HL-60/S4 (cell line): ENCODE data around the gene ALDH8A1.

ENCODE experiments used
- in situ Hi-C: fragments of 300-500 bp; cut with MboI; formaldehyde crosslinking; loops from 2 replicates; pipeline ENCODE4 v1.14.3; 2022; ENCODE audit warnings: low sequenced_read_pairs

ALDH8A1 gene, protein sequence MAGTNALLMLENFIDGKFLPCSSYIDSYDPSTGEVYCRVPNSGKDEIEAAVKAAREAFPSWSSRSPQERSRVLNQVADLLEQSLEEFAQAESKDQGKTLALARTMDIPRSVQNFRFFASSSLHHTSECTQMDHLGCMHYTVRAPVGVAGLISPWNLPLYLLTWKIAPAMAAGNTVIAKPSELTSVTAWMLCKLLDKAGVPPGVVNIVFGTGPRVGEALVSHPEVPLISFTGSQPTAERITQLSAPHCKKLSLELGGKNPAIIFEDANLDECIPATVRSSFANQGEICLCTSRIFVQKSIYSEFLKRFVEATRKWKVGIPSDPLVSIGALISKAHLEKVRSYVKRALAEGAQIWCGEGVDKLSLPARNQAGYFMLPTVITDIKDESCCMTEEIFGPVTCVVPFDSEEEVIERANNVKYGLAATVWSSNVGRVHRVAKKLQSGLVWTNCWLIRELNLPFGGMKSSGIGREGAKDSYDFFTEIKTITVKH

DNA sequence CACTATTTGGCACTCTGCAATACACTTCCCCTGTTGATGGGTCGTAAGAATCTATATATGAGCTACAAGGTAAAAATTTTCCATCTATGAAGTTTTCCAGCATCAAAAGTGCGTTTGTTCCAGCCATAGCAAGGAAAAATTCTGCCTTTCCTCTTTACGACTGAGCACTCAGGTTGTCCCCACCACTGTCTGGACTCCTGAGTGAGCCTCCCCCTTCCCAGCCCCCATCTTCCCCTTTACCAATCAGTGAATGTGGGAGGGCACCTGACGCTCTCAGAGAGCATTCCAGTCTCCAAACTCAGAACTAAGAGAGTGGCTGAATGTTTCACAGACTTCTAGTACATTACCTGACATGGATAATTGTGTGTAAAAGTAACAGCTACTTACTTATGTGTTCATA is at the start of gene ALDH8A1:
ALDH8A1 (minus strand) TSS at position 175 of the 400 bp plus-strand sequence; CDS start at position 127, 48 bp downstream.
- in situ Hi-C loops, result no loop called here

DNA sequence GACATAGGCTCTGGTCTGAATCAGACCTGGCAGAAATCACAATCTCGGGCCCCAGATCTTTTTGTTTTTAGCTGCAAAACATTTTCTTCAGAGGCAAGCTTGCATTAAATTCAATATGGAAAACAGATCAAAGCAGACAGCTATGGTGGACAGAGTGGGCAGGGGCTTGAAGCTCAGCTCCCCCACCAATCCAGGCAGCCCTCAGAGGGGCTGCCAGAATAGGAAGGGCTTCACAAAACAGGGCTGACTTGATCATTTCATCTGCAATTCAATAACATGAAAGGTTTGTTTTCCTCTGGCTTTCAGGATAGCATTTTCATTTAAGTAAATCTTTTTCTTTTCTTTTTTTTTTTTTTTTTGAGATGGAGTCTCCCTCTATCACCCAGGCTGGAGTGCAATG is 49.2 kb upstream of the ALDH8A1 start:
- in situ Hi-C loops, result no loop called here

DNA sequence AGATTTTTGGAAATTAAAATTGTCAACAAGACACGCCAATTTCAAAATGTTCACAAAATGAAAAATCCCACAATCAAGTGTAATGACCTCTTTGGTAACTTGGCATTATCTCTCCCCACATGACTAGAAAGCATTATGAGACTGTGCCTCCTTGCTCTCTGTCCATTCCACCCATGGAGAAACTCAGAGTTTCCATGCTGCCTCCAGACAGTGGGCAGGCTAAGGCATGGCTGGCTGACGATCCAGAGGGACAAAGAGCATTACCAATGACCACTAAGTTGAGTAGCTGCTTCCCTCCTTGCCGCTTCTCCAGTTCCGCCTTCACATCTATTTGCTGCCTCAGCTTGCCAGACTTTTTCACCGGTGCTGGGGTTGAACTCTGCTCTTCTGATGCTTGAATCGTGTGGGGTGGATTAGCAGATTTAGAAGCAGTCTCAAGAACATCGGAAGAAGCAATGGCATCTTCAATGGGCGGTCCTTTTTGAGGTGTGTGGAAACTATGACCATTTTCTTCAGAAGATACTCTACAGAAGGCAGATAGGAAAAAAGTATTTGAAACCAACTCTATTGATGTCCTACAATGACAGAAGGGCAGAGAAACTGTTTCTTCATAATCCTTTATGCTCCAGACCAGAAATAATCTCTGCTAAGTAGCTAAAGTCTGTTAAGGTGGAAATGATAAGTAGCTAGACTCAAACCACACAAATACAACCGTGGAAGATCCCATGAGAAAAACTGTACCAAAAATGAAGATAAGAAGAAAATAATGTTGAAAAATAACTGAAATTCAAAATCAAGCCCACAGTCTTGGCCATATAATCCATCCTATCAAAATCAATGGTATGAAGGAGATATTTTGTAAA is 47.5 kb upstream of the ALDH8A1 start:
- in situ Hi-C loops, result no loop called here

DNA sequence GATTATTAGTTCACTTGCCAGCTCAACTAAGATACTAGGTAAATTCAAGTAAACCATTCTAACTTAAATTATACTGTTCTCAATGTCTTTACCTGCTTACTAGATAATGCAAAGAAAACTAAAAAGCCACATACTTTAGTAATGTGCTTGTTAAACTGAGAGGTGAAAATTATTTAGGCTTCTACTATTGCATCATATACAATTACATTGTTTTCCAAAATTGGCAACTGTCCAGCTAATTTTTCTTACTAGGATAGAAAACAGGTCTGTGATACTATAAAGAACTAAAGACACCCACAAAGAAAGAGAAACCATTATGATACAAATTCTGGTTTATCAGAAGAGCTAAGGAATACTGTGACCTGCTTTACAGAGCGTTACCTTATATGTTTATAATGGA is 45.6 kb upstream of the ALDH8A1 start:
- in situ Hi-C loops, result no loop called here

DNA sequence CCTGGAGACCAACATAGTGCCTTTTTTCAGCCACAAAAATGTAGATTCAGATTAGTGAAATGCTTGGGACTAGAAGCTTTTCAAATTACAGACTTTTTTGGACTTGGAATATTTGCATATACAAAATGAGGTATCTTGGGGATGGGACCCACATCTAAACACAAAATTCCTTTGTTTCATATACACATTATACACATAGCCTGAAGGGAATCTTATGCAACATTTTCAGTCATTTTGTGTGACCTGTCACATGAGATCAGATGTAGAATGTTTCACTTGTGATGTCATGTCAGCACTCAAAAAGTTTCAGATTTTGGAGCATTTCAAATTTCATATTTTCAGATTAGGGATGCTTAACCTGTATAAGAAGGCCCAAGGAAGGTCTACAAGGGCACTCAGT is 44.5 kb upstream of the ALDH8A1 start:
- in situ Hi-C loops, result no loop called here

DNA sequence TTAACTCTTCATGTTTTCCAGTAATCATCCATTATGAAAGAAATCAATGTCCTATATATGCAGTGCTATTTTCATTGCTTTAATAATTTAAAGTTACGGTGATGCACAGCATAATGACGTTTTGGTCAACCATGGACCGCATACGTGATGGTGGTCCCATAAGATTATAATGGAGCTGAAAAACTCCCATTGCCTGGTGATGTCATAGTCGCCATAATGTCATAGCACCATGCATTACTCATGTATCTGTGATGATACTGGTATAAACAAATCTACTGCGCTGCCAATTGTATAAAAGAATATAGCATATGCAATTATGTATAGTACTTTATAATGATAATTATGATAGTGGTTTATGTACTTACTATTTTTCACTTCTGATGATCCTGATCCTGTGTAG is 42.3 kb upstream of the ALDH8A1 start:
- in situ Hi-C loops, result no loop called here

DNA sequence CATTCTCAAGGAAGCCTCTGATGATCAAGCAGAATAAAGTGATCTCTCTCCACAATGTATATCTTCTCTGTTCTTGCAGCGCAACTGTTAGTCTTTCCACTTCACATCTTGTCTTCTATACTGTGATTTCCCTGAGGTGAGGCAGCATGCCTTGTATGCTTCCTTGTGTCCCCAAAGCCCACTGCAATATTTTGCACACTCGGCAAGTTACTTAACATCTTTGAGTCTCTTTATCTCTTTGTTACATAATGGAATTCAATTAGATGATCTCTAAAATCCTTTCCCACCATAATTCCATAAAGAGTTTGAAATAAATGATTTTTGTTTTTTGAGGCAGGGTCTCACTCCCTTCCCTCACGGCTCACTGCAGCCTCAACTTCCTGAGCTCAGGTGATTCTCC is 40.4 kb upstream of the ALDH8A1 start:
- in situ Hi-C loops, result no loop called here

DNA sequence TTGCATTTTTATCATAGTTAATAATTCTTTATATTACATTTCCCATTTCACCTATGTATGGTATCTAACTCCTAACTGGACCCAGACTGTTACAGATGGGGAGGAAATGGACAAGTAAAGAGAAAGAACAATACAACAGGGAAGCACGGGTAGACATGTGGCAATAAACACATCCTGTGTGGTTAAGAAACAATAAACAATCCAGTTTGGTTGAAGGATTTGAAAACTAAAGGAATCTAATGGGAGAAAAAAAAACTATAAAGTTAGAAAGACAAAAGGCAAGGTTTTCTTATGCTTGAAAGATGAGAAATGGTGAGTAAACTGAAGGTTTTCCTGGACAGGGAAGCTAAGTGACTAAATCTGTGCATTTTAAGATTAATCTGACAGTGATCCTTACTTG is 34.9 kb upstream of the ALDH8A1 start:
- in situ Hi-C loops, result no loop called here

DNA sequence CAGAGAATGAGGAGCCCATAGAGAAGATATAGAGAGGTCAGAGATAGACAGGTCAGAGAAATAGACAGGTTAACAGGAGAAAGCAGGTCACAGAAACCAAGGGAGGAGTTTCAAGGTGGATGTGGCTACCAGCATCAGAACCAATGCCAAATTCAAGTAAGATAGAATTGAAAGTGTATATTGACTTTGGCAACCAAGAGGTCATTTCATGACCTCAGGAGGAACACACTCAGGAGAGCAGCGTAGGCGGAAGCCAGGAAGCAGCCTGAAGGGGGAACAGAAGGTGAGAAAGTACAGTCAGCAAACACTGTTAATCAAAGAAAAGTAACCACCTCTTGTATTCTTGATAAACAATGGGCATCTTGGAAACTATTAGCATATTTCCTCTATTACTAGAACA is 33.9 kb upstream of the ALDH8A1 start:
- in situ Hi-C loops, result no loop called here

DNA sequence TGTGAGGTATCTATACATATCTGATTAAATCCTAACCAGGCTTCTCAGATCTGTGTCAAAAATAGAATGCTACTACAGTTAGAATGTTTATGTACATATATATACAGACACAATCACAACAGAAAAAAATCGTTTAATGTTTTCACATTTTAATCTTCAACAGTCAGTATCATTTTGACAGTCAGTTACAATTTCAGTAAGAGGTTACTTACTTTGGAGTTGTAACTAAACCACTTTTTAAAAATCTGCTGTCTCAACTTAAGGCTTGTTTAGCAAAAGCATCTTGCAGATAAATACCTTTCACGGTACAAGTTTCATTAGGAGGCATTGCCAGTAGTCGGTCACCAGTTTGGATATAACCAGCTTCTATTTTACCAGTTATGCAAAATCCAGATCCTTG is 32.3 kb upstream of the ALDH8A1 start:
- in situ Hi-C loops, result no loop called here

DNA sequence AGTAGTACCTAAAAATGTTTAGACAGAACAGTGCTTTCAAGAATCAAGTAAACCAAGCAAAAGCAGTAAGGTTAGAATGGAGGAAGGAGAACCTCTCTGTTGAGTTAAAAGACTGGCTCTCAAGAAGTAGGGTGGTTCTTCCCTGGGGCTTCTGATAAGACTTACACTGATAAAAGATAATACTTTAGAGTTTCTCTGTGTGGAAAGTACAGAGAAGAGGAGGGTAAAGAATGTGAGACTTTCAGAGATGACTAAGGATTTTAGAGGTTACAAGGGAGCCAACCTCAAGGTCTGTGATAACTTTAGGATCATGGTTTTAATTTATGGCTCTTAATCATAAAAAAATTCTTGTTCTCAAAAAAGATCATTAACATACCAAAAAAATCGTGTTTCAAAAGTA is 30.9 kb upstream of the ALDH8A1 start:
- in situ Hi-C loops, result no loop called here

DNA sequence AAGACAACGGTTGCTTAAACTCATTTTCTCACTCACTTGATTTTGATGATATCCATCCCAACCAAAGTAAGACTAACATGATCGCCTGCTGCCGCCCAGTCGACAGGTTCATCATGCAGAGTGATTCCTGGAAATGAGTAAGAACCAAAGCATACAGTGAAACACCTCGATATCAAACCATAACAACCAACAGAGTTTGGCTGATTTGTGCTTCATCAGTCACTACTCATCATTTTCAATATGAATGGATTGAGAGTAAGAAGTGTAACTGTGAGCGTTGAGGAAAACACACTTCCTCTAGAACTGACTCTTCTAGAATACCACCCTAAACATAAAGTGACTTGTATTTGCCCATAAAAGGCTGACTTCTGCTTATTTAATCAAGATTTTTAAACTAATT is 29.2 kb upstream of the ALDH8A1 start:
- in situ Hi-C loops, result no loop called here

DNA sequence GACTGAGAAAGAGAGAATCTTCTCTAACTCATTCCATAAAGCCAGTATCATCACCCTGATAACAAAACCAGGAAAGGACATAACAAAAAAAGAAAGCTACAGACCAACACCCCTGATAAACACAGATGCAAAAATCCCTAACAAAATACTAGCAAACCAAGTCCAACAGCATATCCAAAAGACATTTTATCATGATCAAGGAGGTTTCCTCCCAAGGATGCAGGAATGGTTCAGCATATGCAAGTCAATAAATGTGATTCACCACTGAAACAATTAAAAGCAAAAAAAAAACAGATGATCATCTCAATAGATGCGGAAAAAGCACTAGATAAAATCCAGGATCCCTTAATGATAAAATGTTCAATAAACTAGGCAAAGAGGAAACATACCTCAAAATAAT is 24.5 kb upstream of the ALDH8A1 start:
- in situ Hi-C loops, result no loop called here

DNA sequence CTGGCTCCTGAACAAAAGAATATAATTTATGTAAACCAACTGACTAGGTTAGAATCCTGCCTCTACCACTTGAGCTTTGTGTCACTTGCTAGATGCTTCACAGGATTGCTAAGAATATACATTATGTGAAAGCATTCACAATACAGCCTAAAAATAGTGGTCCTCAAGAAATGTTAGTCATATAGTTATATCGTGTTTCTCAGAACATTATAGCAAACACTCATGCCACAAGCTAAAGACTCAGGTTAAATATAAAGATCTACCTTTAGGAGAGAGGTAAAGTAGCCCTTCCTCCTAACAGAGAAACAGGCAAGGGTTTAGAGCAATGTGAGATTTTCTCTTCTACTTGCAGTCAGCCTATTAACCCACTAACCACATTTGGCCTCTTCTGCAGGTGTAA is 17.8 kb upstream of the ALDH8A1 start:
- in situ Hi-C loops, result no loop called here

DNA sequence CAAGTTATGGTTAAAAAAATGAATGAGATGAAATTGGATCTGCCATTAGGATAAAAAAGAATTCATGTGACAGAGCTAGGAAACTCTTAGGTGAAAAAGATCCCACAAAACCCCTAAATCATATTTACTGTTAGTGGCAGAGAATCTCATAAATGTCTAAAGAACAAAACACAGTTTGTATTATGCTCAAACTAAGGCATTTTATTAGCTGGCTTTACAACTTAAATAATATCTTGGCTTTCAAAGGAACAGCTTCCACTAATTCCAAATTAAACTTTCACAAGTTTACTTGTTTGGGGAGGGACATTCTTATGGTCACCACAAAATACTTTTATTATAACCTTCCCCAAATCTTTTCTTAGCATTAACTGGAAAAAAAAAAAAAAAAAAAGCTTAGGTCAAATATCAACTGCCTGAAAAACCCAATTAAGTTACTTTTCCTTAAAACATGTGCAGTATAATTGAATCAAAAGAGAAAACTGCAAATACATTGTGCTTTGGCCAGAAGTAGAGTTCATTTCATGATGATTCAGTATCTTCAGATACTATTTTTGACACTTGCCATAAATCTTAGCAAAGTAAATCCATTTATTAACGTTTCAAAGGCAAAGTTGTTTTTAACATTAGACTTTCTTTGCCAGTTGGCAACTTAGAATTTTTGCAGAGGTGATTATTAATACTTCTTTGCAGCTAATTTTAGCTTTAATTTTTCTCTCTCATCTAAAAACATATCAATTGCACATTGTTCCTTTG is 14.7 kb upstream of the ALDH8A1 start:
- in situ Hi-C loops, result no loop called here

DNA sequence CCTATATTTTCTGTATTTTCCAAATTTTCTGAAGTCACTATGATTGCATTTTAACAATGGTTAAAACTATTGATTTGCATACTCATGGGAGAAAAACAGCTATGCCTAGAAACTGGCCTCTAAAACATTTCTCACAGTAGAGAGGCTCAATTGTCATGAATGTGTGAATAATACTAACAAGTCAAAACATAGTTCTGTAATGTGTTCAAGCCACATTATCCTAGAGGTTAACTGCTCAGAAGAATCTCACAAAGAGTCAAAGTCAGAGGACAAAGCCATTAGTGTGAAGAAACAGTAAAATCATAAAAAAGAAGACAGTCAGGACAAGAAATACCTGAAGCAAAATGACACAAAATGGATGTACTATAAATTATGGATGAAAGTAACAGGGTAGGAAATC is 12.5 kb upstream of the ALDH8A1 start:
- in situ Hi-C loops, result no loop called here

DNA sequence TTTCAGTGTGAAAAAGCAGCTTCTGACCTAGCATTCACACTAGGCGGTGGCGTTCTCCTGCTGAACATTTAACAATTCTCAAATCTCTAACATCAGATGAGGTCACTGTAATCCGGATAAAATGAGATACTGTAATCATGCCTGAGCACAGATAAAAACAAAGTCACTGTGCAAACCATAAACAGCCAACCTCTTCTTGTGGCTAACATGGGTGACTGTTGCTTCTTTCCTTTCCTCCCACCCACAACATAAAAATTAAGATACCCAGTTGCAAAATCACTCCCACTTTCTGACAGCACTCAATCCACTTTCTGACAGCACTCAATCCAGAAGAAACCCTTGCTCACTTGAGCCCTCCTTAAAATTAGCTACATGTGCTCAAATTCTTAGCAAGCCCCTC is 11.5 kb upstream of the ALDH8A1 start:
- in situ Hi-C loops, result no loop called here

DNA sequence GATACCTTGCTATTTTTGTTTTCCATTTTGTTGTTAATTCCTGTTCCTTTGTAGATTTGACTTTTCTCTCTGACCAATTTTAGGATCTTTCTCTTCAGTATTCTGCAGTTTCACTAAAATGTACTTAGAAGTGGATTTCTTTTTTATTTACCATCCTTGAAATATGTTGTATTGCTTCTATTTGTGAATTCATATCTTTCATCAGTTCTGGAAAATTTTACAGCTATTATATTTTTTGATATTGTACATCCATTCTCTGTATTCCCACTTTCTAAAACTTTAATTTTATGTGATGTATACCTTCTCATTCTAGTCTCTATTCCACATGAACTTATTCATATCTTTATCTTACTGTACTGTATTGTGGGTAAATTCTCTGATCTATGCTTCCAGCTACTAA is 9.7 kb upstream of the ALDH8A1 start:
- in situ Hi-C loops, result no loop called here

DNA sequence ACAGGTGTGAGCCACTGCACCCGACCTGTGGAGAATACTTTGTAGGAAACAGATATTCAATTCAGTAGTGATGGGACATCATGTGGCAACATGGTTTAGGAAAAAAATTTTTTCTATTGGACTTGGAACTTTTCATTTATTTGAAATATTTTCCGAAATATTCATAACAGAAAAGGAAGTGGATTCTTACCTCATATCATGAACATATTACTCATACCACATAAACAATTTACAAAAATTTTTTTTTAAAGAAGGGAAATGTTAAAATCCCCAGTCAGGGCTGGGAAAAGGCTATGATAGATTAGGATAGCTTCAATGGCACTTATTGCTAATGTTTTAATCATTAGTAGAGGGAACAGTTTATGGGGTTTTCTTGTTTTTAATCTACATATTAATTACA is 6.8 kb upstream of the ALDH8A1 start:
- in situ Hi-C loops, result no loop called here

DNA sequence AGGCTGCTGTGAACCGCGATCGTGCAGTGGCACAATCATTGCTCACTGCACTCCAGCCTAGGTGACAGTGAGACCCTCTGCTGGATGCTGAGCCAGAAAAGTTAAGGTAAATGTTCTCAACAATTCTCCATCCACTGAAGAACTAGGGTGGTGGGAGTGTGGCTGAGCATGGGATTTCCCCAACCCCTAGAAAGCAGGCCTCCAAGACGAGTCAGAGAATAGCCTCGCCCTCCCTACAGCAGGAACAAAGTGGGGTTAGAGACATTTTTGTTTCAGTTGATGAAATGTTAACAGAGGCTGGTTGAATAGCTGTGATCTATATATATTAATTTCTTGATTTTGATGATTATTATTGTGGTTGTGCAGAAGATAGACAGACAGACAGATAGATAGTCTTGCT is 6.1 kb upstream of the ALDH8A1 start:
- in situ Hi-C loops, result no loop called here

DNA sequence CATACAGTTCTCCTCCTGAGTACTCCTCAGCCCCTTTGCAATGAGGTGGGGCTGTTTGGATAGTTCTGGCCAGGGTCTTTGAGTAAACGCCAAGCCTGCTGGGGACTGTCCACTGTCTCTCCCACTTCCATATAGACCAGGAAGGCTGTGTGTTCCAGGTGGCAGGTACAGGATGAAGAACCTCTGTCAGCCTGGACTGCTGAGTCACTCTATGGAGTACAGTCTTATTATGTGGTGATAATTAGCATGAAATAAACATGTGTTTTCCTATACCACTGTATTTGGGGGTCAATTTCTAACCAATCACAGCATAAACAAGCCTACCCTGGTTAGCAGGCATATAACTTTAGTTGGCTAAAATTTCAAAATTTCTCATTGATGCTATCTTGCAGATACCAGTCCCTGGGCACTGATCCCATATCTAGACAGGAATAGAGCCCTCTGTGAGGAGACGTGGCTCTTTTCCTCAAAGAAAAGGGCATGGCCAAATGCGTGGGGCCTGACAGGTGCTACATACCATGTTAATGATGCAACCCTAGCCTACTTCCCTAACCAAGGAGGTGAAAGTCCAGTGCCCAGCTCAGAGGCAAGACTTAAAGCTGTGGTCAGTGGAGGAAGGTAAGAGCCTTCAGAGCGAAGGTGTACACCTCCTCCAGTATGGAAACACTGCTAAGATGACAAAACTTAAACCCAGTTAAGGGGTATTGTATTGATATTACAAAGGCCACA is 4.5 kb upstream of the ALDH8A1 start:
- in situ Hi-C loops, result no loop called here
